LNCaP clone FGC (cell line): Measurements from ENCODE around the gene TAS2R41.
A peak's percentile ranks its signal among the peaks of the same experiment; 100 is the strongest.
"Not testable (repeated sequence)": the region's sequence is repeated elsewhere in the genome, so short reads cannot be mapped to it uniquely, and the experiment has no call there.

Experiments used
- DNase-seq: peaks from one replicate; pipeline ENCODE4 v3.0.0-alpha.2; 2011; ENCODE audit warnings: low read depth
- H3K4me3 ChIP-seq: 2 replicates; pipeline ENCODE4 v1.5.1; 2011; ENCODE audit warnings: mild to moderate bottlenecking, low read depth, low read length, control low read depth
- TF ChIP-seq, protein P1 (sequence below): IDR thresholded peaks from 2 replicates; pipeline ENCODE4 v1.5.1; 2012; ENCODE audit warnings: mild to moderate bottlenecking; ENCODE audit not compliant: control insufficient read depth, insufficient read depth; ENCODE audit errors: extremely low read depth

The TAS2R41 gene

GRCh38 chr7:143462045-143462444 lies 15.6 kb upstream of the TAS2R41 start:
- TF ChIP-seq, protein P1, sequence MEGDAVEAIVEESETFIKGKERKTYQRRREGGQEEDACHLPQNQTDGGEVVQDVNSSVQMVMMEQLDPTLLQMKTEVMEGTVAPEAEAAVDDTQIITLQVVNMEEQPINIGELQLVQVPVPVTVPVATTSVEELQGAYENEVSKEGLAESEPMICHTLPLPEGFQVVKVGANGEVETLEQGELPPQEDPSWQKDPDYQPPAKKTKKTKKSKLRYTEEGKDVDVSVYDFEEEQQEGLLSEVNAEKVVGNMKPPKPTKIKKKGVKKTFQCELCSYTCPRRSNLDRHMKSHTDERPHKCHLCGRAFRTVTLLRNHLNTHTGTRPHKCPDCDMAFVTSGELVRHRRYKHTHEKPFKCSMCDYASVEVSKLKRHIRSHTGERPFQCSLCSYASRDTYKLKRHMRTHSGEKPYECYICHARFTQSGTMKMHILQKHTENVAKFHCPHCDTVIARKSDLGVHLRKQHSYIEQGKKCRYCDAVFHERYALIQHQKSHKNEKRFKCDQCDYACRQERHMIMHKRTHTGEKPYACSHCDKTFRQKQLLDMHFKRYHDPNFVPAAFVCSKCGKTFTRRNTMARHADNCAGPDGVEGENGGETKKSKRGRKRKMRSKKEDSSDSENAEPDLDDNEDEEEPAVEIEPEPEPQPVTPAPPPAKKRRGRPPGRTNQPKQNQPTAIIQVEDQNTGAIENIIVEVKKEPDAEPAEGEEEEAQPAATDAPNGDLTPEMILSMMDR = no peak
- H3K4me3 ChIP-seq = no peak overlapping the region
- DNase-seq = no peak

- TF ChIP-seq, protein P1 = no peak
- no peak for DNase-seq
- no peak overlapping the region for H3K4me3 ChIP-seq
Measured at GRCh38 chr7:143463556-143463955, 14.1 kb upstream of the TAS2R41 start.

DNA sequence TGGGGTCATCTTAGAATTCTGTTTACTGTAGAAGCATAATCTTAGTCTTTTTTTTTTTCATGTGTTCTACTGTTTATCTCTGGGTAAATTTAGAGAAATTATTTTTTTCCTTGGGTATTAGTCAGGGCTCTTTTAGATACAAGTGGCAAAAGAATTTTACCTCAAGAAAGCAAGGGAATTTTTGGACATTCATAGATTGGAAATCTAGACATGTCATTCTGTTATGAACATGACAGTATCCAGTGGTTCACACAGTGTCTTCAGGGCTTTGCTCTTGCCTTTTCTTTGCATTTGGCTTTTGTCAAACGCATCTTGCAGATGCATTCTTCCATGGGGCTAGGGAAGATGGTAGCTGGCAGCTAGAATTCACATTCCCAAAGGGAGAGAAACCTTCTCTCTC lies 13.7 kb upstream of the TAS2R41 start:
- DNase-seq = no peak
- TF ChIP-seq, protein P1 = no peak
- H3K4me3 ChIP-seq = no peak overlapping the region

GRCh38 chr7:143467724-143468123 lies 9.9 kb upstream of the TAS2R41 start:
- TF ChIP-seq, protein P1 = no peak
- DNase-seq = peak; percentile 39
- no peak overlapping the region for H3K4me3 ChIP-seq

DNA sequence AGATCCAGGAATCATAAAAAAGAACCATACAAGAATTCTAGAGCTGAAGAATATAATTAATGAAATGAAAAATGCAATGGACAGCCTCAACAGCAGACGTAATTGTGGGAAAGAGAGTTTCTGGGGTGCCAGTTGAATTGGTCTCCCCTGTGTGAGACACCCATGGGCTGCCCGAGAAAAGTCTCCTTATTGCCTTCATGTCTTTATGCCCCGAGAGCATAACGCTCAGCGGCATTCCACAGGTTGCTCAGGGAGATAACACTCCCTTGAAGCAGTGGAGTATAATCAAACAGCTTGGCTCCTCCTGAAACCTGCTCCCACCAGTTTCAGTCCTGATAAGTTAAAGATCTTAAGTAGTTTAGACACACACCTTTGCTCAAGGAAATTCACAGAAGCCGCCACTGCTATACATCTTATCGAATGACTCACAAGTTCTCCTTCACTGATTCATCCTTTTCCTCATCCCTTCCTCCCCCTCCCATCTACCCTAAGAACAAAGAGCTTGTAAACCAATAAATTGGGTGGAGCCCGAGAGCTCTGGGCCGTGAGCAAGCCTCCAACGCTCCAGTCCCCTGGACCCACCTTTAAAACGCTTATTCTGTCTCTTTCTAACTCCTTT lies 5.5 kb upstream of the TAS2R41 start:
- not testable (repeated sequence) for H3K4me3 ChIP-seq, DNase-seq

GRCh38 chr7:143479055-143479766 lies 1.5 kb downstream of the TAS2R41 start:
- no peak for DNase-seq
- no peak overlapping the region for H3K4me3 ChIP-seq
- TF ChIP-seq, protein P1 = no peak

GRCh38 chr7:143480501-143480900 lies 2.8 kb downstream of the TAS2R41 start:
- no peak for DNase-seq
- TF ChIP-seq, protein P1 = no peak
- H3K4me3 ChIP-seq = no peak overlapping the region
